Activated naive CD8-positive, alpha-beta T cell treated with anti-CD3 and anti-CD28 coated beads, Interleukin-2, amount 10 ng/mL, durations not matched to agents 7 days and 5 days (primary cell): ENCODE results near the gene LIPC. TPM values are rescaled to one million over a fixed set of nuclear protein-coding genes. Genes with fewer than 3 reads are reported as not detected.

ENCODE experiments used
- ATAC-seq: fragments of 150-1000 bp; cut with Tn5 transposase; one replicate; pipeline ENCODE4 v1.10.0; 2021; ENCODE audit warnings: low read depth, moderate library complexity
- POLR2A ChIA-PET: fragments of 350-600 bp; sonication (Branson Sonifier 250); formaldehyde crosslinking; loops from one replicate; lab custom pipeline; 2021; ENCODE audit warnings: antibody characterized with exemption; lab: Charles Lee
- DNase-seq: peaks from one replicate; pipeline ENCODE4 v3.0.0; 2021
- H3K27ac Mint-ChIP-seq: one replicate; pipeline ENCODE4 v1.8.0; 2022; ENCODE audit warnings: mild to moderate bottlenecking, mixed read lengths
- H3K27me3 Mint-ChIP-seq: one replicate; pipeline ENCODE4 v1.8.0; 2022; ENCODE audit warnings: mild to moderate bottlenecking, moderate library complexity, mixed read lengths
- H3K36me3 Mint-ChIP-seq: one replicate; pipeline ENCODE4 v1.8.0; 2021; ENCODE audit warnings: mild to moderate bottlenecking, mixed read lengths
- H3K4me1 Mint-ChIP-seq: one replicate; pipeline ENCODE4 v1.8.0; 2021; ENCODE audit warnings: mixed read lengths
- H3K4me3 Mint-ChIP-seq: one replicate; pipeline ENCODE4 v1.8.0; 2022; ENCODE audit warnings: mild to moderate bottlenecking, moderate library complexity, mixed read lengths
- H3K9me3 Mint-ChIP-seq: one replicate; pipeline ENCODE4 v1.8.0; 2021; ENCODE audit warnings: mixed read lengths
- total RNA-seq, 2 experiments: library from RNA; stranded (reverse); gene quantifications; one replicate each; pipeline ENCODE4 v1.2.3, GENCODE V29; 2021

LIPC gene
- total RNA-seq, 2 experiments from 2014 or later = 7.4 to 9.0 TPM

GRCh38 chr15:58539548-58539947 is 107.8 kb downstream of the LIPC start:
- DNase-seq = no peak
- H3K27ac Mint-ChIP-seq = no peak overlapping the region
- no peaks in the 10 kb centered on the region for H3K9me3 Mint-ChIP-seq
- H3K36me3 Mint-ChIP-seq = peaks cover 21% of the 10 kb centered on the region
- H3K4me3 Mint-ChIP-seq = no peak overlapping the region
- peaks cover 17% of the 10 kb centered on the region for H3K4me1 Mint-ChIP-seq
- POLR2A ChIA-PET = interaction anchor here (1.8 kb wide), 1 partner anchor 22 kb away, joined by 4 read pairs; no protein-coding TSS in a partner anchor
- H3K27me3 Mint-ChIP-seq = peaks cover 3% of the 10 kb centered on the region
- no peak for ATAC-seq

- Mint-ChIP-seq H3K9me3 (no peaks in the 10 kb centered on the region), H3K4me3 (no peak overlapping the region), H3K36me3 (peaks cover 21% of the 10 kb centered on the region), H3K4me1 (peaks cover 28% of the 10 kb centered on the region), H3K27ac (no peak overlapping the region), H3K27me3 (no peaks in the 10 kb centered on the region)
- POLR2A ChIA-PET = no interaction called here
- no peak for DNase-seq
- no peak for ATAC-seq
These were observed 109.8 kb downstream of the LIPC start for GRCh38 chr15:58541410-58542087.

GRCh38 chr15:58543664-58544335 is 112.0 kb downstream of the LIPC start:
- peaks cover 1% of the 10 kb centered on the region for H3K9me3 Mint-ChIP-seq
- H3K27ac Mint-ChIP-seq = no peak overlapping the region
- H3K4me3 Mint-ChIP-seq = no peak overlapping the region
- no peak for DNase-seq
- no peak for ATAC-seq
- peaks cover 31% of the 10 kb centered on the region for H3K4me1 Mint-ChIP-seq
- POLR2A ChIA-PET = interaction anchor here (0.7 to 1.0 kb wide), 4 partner anchors 27 to 276 kb away, joined by 3 read pairs; no protein-coding TSS in a partner anchor
- H3K36me3 Mint-ChIP-seq = peaks cover 21% of the 10 kb centered on the region
- no peaks in the 10 kb centered on the region for H3K27me3 Mint-ChIP-seq

GRCh38 chr15:58544756-58545155 is 113.0 kb downstream of the LIPC start:
- H3K4me1 Mint-ChIP-seq = peaks cover 31% of the 10 kb centered on the region
- DNase-seq = no peak
- H3K36me3 Mint-ChIP-seq = peaks cover 18% of the 10 kb centered on the region
- ATAC-seq = no peak
- H3K4me3 Mint-ChIP-seq = peak overlapping the region; percentile 80
- peaks cover 1% of the 10 kb centered on the region for H3K9me3 Mint-ChIP-seq
- H3K27me3 Mint-ChIP-seq = no peaks in the 10 kb centered on the region
- peak overlapping the region; percentile 98 for H3K27ac Mint-ChIP-seq
- POLR2A ChIA-PET = interaction anchor here (0.5 to 3.6 kb wide), 13 partner anchors 24 to 316 kb away, joined by 3 to 28 read pairs (median 3); partner anchors contain the start of gene ADAM10

GRCh38 chr15:58545307-58546065 is 113.7 kb downstream of the LIPC start:
- Mint-ChIP-seq H3K9me3 (peaks cover 1% of the 10 kb centered on the region), H3K36me3 (peaks cover 23% of the 10 kb centered on the region), H3K4me3 (peak overlapping the region; percentile 80), H3K27me3 (no peaks in the 10 kb centered on the region), H3K27ac (peak overlapping the region; percentile 98), H3K4me1 (peaks cover 36% of the 10 kb centered on the region)
- POLR2A ChIA-PET = interaction anchor here (0.5 to 3.6 kb wide), 14 partner anchors 25 to 317 kb away, joined by 3 to 28 read pairs (median 3); partner anchors contain the start of gene ADAM10
- peak; percentile 98 for ATAC-seq
- DNase-seq = peak; percentile 60

- H3K4me1 Mint-ChIP-seq = peaks cover 39% of the 10 kb centered on the region
- no peak overlapping the region for H3K4me3 Mint-ChIP-seq
- POLR2A ChIA-PET = interaction anchor here (0.7 to 3.6 kb wide), 8 partner anchors 28 to 318 kb away, joined by 3 to 28 read pairs (median 7); partner anchors contain the start of gene ADAM10
- H3K27me3 Mint-ChIP-seq = no peaks in the 10 kb centered on the region
- no peak for DNase-seq
- H3K9me3 Mint-ChIP-seq = peaks cover 1% of the 10 kb centered on the region
- no peak for ATAC-seq
- H3K27ac Mint-ChIP-seq = peak overlapping the region; percentile 98
- H3K36me3 Mint-ChIP-seq = peaks cover 26% of the 10 kb centered on the region
These were observed 114.3 kb downstream of the LIPC start for GRCh38 chr15:58546066-58546591.

- Mint-ChIP-seq H3K4me1 (peaks cover 46% of the 10 kb centered on the region), H3K9me3 (peaks cover 1% of the 10 kb centered on the region), H3K27me3 (no peaks in the 10 kb centered on the region), H3K27ac (peak overlapping the region; percentile 98), H3K36me3 (peaks cover 30% of the 10 kb centered on the region), H3K4me3 (peak overlapping the region; percentile 20)
- ATAC-seq (no peak), DNase-seq (no peak)
- POLR2A ChIA-PET = interaction anchor here (0.8 to 3.6 kb wide), 5 partner anchors 29 to 73 kb away, joined by 3 to 20 read pairs (median 10); no protein-coding TSS in a partner anchor
These were observed 115.1 kb downstream of the LIPC start for GRCh38 chr15:58546635-58547627.

GRCh38 chr15:58547628-58548307 is 116.0 kb downstream of the LIPC start:
- Mint-ChIP-seq H3K36me3 (peaks cover 30% of the 10 kb centered on the region), H3K27me3 (no peaks in the 10 kb centered on the region), H3K9me3 (peaks cover 1% of the 10 kb centered on the region), H3K27ac (peak overlapping the region; percentile 45), H3K4me3 (no peak overlapping the region), H3K4me1 (peaks cover 48% of the 10 kb centered on the region)
- POLR2A ChIA-PET = interaction anchor here (0.8 to 3.6 kb wide), 3 partner anchors 30 to 73 kb away, joined by 3 to 20 read pairs (median 4); no protein-coding TSS in a partner anchor
- no peak for ATAC-seq
- DNase-seq = no peak

- H3K27ac Mint-ChIP-seq = peak overlapping the region; percentile 61
- ATAC-seq (no peak), DNase-seq (no peak)
- H3K9me3 Mint-ChIP-seq = peaks cover 1% of the 10 kb centered on the region
- POLR2A ChIA-PET = interaction anchor here (1.3 kb wide), 1 partner anchor 71 kb away, joined by 4 read pairs; no protein-coding TSS in a partner anchor
- no peak overlapping the region for H3K4me3 Mint-ChIP-seq
- H3K27me3 Mint-ChIP-seq = no peaks in the 10 kb centered on the region
- peaks cover 45% of the 10 kb centered on the region for H3K4me1 Mint-ChIP-seq
- H3K36me3 Mint-ChIP-seq = peaks cover 24% of the 10 kb centered on the region
These were observed 116.7 kb downstream of the LIPC start for GRCh38 chr15:58548308-58549012.

GRCh38 chr15:58549013-58549784 is 117.4 kb downstream of the LIPC start:
- Mint-ChIP-seq H3K27ac (peak overlapping the region; percentile 54), H3K9me3 (peaks cover 1% of the 10 kb centered on the region), H3K4me1 (peaks cover 45% of the 10 kb centered on the region), H3K4me3 (no peak overlapping the region), H3K27me3 (no peaks in the 10 kb centered on the region), H3K36me3 (peaks cover 24% of the 10 kb centered on the region)
- POLR2A ChIA-PET = interaction anchor here (1.3 kb wide), 1 partner anchor 72 kb away, joined by 4 read pairs; no protein-coding TSS in a partner anchor
- DNase-seq = no peak
- no peak for ATAC-seq
